Hepatocyte (in vitro differentiated cells): ENCODE results near the gene USP49.

Source experiments
- CTCF ChIP-seq: fragments of 200-600 bp; sonication (generic); IDR thresholded peaks from 2 replicates; pipeline ENCODE4 v1.5.1; 2016; ENCODE audit warnings: antibody characterized with exemption, mild to moderate bottlenecking; ENCODE audit not compliant: poor library complexity
- EZH2 ChIP-seq: fragments of 200-600 bp; sonication (generic); IDR thresholded peaks from 2 replicates; pipeline ENCODE4 v1.6.1; 2016; ENCODE audit warnings: antibody characterized with exemption, mild to moderate bottlenecking, borderline replicate concordance
- EZH2phosphoT487 ChIP-seq: fragments of 200-600 bp; sonication (generic); IDR thresholded peaks from one replicate; pipeline ENCODE4 v1.6.1; 2018; ENCODE audit warnings: antibody characterized with exemption, mild to moderate bottlenecking, low read depth, moderate library complexity; ENCODE audit not compliant: unreplicated experiment, severe bottlenecking

DNA sequence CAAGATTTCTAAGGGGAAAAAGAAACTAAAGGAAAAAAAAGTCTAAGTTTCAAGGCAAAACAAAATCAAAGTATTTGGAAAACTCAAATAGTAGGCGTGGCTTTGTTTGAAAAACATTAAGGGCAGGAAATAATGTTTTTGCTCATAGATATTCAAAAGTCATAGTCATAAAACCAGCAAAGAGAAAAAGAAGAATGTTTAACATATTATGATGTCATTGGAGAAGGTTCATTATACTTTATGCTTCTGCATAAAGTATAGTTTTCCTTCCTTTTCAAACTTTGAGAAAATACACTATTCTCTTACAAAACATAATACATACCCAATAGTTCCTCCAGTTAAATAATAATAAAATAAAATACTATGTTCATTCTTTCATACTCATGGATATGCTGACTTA lies 13.7 kb downstream of the USP49 start:
- no peak for TF ChIP-seq CTCF
- TF ChIP-seq EZH2phosphoT487 = no peak
- no peak for TF ChIP-seq EZH2
